Left ventricle myocardium inferior (tissue), 1 donor: Measurements from ENCODE around the gene NCBP2. TPM values are rescaled to one million over a fixed set of nuclear protein-coding genes. Genes with fewer than 3 reads are reported as not detected.

ENCODE experiments used
- DNase-seq: peaks from one replicate; pipeline ENCODE4 v3.0.0-alpha.2; 2020
- H3K27ac ChIP-seq: fragments of 200-600 bp; replicated peaks from 2 replicates; pipeline ENCODE4 v1.8.0; 2021
- H3K27me3 ChIP-seq: fragments of 200-600 bp; 2 replicates; pipeline ENCODE4 v1.8.0; 2021; ENCODE audit warnings: low read depth
- H3K36me3 ChIP-seq: fragments of 200-600 bp; 2 replicates; pipeline ENCODE4 v1.8.0; 2021
- H3K4me1 ChIP-seq: fragments of 200-600 bp; 2 replicates; pipeline ENCODE4 v1.8.0; 2021
- H3K4me3 ChIP-seq: fragments of 200-600 bp; 2 replicates; pipeline ENCODE4 v1.8.0; 2021; ENCODE audit warnings: mild to moderate bottlenecking, moderate library complexity
- H3K9me3 ChIP-seq: fragments of 200-600 bp; replicated peaks from 2 replicates; pipeline ENCODE4 v1.8.0; 2021
- CTCF ChIP-seq: fragments of 200-600 bp; IDR thresholded peaks from 2 replicates; pipeline ENCODE4 v1.8.0; 2021; ENCODE audit warnings: antibody characterized with exemption, mild to moderate bottlenecking, borderline replicate concordance
- intact Hi-C: fragments of 100-400 bp; cut with micrococcal nuclease; formaldehyde crosslinking; loops from one replicate; pipeline ENCODE4 v1.11.0; 2022
- total RNA-seq: library from RNA; stranded (reverse); fragmentation: NEBNext Ultra II Directional; extraction: Animal tissue kit (Norgen Biotek cat#: 25700); gene quantifications from one replicate; pipeline ENCODE4 v1.2.1, GENCODE V29; 2021
- donor health status: DM: no; HTN: yes; CAD: no; lungs with severe emphysema.

NCBP2 gene
- total RNA-seq, 1 donor from 2014 or later, result 36.9 TPM

- Histone ChIP-seq H3K4me3 (no peak overlapping the region), H3K9me3 (no peaks in the 10 kb centered on the region), H3K27ac (no peak overlapping the region), H3K36me3 (peaks cover 19% of the 10 kb centered on the region), H3K4me1 (peaks cover 27% of the 10 kb centered on the region), H3K27me3 (no peaks in the 10 kb centered on the region)
- no peak for DNase-seq
- intact Hi-C loops, result no loop called here
- no peak for TF ChIP-seq CTCF
These were observed 56.2 kb downstream of the NCBP2 start for GRCh38 chr3:196886144-196886543.

Other genes starting within 250 kb of the NCBP2 start
- gene CEP19, start 230.3 kb downstream of the NCBP2 start, total RNA-seq, result 1.5 TPM
- gene PIGX, start 230.2 kb downstream of the NCBP2 start, total RNA-seq, result 15.6 TPM
- gene PAK2, start 202.7 kb downstream of the NCBP2 start, total RNA-seq, result 45.7 TPM
- gene SENP5, start 74.6 kb downstream of the NCBP2 start, total RNA-seq, result 16.7 TPM
- gene PIGZ, start 26.3 kb upstream of the NCBP2 start, total RNA-seq, result 3.7 TPM
- gene MELTF, start 87.3 kb upstream of the NCBP2 start, total RNA-seq, result 9.6 TPM